Cerebellar cortex (tissue), 1 donor: ENCODE measurements around the gene SRXN1.
"Not testable (repeated sequence)": the region's sequence is repeated elsewhere in the genome, so short reads cannot be mapped to it uniquely, and the experiment has no call there.

ENCODE experiments used
- DNase-seq: peaks from one replicate; pipeline ENCODE4 v3.0.0-alpha.2; 2015; ENCODE audit warnings: low spot score

The SRXN1 gene

DNA sequence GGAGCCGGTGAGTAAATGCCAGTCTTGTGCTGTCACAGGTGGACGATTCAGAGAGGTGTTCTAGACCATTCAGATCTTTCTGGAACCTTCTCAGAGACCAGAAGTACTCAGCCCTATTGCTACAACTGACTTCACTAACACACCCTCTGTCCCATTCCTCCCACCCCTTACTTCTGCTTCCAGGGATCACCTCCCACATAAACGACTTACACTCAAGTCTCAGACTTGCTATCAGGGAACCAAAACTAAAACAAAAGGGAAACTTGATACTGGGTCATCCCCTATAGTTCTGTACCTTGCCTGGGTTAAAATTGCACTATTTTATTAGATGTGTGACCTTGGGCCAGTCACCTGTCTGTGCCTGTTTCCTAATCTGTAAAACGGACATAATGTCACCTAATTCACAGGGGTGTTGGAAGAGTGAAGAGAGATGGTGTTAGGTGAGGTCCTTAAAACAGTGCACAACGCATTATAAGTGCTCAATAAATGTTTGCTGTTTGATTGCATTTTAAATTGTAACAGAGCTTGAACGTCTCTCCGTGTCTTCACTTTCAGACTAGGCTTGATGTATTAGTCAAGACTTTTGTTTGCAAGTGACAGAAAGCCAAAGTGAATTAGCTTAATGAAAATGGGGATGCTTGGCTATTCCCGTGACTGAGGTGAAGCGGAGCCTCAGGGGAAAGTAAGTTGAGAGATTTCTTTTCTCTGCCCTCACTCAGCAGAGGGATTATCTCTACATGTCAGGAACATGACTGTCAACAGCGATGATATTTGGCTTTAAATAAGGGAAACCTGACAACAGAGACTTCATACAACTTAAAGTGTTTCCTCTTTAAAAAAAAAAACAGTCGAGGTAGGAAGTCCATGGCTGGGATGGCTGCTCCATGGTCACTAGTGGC is 3.0 kb upstream of the SRXN1 start:
- no peak for DNase-seq

DNA sequence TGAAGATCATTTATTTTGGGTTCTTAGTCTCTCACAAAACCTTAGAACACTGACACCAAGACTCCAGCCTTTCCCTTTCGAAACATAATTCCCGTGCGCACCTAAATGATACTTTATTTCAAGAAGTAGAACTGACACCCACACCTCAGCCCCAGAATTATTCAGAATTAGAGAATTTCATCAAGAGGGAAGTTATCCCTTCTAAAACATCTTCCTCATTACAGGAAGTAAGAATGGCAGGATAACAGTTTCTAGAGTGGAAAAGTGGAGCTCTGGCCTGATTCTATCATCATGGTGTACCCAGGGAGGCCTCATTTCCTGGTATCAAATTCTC is 1.4 kb upstream of the SRXN1 start:
- DNase-seq = no peak

DNA sequence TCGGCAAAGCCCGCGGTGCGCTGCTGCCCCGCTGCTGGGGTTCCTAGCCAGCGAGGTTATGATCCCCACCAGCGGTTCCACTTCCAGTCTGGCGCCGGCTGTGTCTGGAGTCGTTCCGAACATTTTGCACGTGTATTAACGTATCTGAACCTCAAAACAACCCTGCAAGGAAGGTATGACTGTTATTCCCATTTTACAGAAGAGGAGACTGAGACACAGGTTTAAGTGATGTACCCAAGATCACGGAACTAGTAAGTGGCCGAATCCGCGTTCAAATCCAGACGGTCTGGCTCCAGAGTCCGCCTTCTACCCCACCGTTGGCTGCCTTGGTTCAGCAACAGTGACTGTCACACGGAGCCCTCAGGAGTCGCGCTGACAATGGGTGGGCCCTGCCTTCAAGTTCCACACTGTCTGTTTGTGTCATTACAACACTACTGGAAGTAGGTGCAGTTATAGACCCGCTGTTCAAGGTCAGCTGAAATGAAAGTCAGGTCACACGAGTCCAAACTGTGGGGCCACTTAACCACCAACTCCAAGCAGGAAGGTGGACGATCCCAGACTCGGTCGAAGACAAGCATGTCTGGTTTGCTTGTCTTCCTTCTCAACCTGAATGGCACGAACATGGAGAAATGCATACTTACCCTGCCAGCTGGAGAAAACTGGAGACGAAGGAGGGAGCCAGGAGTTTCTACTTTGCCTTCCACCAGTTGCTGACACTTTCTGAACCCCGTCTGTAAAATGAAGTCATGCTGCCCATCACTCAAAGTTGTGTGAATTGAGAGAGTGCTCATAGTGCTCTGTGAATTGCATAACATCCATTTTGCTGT is 803 bp upstream of the SRXN1 start:
- DNase-seq = no peak

DNA sequence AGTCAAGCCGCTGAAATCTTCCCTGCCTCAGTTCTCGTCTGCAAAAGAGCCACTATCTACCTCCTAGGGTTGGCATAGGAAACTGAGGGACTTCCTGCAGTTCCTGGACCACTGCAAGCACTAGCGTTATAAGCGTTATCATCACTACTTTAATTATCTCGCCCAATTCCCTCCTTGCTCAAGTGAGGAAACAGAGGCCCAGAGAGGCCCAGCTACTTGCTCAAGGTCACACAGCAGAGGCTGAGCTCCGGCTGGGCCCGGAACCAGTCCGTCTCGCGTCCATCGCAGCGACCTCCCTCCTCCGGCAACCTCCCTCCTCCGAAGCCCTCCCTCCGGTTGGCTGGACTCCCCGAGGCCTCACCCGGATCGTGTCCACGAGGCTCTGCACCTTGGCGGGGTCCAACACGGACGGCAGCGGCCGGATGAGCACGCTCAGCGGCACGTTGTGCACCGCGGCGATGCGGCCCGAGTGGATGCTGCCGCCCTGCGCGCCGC is 338 bp downstream of the SRXN1 start:
- DNase-seq = no peak

GRCh38 chr20:651713-652614 is 1.0 kb downstream of the SRXN1 start:
- no peak for DNase-seq

DNA sequence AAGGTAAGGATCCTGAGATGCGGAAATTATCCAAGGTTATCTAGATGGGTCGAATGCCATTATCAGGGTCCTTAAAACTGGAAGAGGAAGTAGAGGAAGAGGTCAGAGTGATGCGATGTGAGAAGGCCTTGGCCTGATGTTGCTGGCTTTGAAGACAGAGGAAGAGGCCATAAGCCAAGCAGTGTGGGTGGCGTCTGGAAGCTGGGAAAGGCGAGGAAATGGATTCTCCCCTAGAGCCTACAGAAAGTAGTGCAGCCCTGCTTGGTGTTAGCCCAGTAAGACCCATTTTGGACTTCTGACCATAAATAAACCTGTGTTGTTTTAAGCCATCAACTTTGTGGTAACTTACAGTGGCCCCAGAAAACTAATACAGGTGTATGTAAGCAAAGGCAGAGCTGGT is 2.0 kb downstream of the SRXN1 start:
- DNase-seq = no peak

DNA sequence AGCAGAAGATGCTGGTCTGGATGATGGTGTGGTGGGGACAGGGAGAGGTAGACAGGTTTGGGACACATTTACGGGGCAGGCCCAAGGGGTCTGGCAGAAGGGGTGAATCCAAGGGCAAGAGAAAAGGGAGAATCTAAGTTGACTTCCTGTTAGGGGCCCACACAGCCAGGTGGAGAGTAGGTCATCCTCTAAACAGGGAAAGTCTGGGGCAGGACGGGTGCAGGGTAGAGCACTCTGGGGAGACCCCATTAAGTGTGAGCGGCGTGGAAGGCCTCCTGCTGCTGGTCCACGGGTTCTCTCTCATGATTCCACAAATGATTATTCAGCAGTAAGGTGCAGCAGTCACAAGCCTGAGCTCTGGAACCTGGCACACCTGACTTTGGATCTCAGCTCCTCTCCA is 2.7 kb downstream of the SRXN1 start:
- no peak for DNase-seq

- no peak for DNase-seq
Measured at GRCh38 chr20:647479-648019, 5.5 kb downstream of the SRXN1 start.

DNA sequence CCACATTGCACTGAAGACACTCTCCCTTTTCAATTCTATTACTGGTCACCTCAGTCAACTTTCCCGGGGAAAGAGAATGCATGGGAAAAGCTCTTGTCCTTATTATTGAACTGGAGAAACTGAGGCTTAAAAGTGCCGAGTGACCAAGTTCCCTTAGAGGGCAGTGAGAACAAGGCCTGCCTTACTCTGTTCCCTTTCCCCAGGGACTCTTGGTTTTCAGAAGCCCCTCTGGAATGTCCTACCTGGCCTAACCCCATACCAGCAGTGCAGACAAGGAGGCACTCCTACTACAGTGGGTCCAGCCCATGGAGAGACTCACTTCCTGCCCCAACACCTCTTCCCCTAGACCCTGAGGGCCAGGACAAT is 6.1 kb downstream of the SRXN1 start:
- DNase-seq = no peak

DNA sequence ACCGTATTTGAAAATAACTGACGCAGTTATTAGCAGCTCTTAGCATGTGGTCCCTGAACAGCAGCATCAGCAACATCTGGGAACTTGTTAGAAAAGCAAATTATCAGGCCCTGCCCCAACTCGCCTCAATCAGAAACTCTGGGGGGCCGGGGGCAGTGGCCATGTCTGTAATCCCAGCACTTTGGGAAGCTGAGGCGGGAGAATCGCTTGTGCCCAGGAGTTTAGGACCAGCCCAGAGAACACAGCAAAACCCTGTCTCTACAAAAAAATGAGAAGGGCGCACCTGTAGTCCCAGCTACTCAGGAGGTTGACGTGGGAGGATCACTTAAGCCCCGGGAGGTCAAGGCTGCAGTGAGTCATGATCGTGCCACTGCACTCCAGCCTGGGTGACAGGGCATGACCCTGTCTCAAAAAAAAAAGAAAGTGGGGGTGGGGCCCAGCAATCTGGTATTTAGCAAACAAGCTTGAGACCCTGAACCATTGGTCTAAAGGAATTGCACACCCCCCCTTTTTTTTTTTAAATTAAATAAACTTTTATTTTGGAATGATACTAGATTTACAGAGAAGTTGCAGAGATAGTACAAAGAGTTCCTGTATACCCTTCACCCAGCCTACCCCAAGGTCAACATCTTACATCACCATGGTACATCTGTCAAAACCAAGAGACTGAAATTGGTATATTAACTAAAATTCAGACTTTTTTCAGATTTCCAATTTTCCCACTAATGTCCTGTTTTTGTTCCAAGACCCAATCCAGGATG is 6.7 kb downstream of the SRXN1 start:
- DNase-seq = no peak

- peak; percentile 79 for DNase-seq
Measured at GRCh38 chr20:645318-646106, 7.5 kb downstream of the SRXN1 start.

GRCh38 chr20:644692-645317 is 8.2 kb downstream of the SRXN1 start:
- DNase-seq = no peak

- DNase-seq = peak; percentile 60
Measured at GRCh38 chr20:642398-643174, 10.4 kb downstream of the SRXN1 start.

- not testable (repeated sequence) for DNase-seq
Measured at GRCh38 chr20:642013-642397, 11.0 kb downstream of the SRXN1 start.

GRCh38 chr20:641516-641875 is 11.5 kb downstream of the SRXN1 start:
- peak; percentile 52 for DNase-seq

GRCh38 chr20:640674-641515 is 12.1 kb downstream of the SRXN1 start:
- peak; percentile 19 for DNase-seq

DNA sequence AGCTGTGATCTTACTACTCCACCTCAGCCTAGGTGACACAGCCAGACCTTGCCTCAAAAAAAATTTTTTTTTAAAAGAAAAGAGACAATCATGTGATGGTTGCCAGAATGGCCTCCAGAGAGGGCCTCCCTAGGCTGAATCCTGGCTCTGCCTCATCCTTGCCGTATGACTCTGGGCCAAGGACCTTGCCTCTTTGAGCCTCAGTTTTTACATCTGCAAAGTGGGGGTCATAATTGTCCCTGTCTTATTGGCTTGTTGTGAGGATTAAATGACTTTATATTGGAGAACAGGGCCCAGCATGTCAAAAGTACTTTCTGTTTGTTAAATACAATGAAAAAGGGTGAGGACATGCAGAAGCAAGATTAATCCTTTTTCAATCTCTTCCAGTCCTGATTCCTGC is 14.4 kb downstream of the SRXN1 start:
- no peak for DNase-seq

DNA sequence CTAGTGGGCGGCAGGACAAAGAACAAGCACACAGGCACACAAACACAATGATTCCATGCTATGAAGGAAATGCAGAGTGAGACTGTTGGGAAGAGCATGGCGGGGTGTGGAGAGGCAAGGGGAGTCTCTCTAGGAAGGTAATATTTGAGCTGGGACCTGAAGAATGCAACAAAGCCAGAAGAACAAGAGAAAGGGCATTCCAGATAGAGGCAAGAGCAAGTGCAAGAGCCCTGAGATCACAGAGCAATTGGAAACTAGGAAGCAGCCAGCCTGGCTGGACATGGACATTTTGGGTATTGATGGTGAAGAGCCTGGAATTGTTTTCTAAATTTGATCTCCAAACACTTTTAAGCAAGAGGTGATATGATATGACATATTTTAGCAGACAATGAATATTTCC is 15.4 kb downstream of the SRXN1 start:
- DNase-seq = no peak
